Transverse colon (tissue), 4 donors: ENCODE measurements around the gene COL6A1.

Experiments used
- POLR2A ChIP-seq: fragments of 450-650 bp; IDR thresholded peaks from one replicate; pipeline ENCODE4 v1.6.1; 2016; ENCODE audit warnings: antibody characterized with exemption, mild to moderate bottlenecking, moderate library complexity
- POLR2AphosphoS5 ChIP-seq, 3 donors: sonication (generic); formaldehyde crosslinking; IDR thresholded peaks; one replicate each; pipeline ENCODE4 v1.6.1; 2016; ENCODE audit warnings: antibody characterized with exemption in 3 of 3
- TF ChIP-seq, protein P1 (sequence below), 5 experiments: fragments of 200-600 bp in 3 of 5; fragments of 450-650 bp in 2 of 5; sonication (generic) in 3 of 5; IDR thresholded peaks; 1 replicate in 2 of 5; 2 replicates in 3 of 5; pipeline ENCODE4 v1.5.1; 2016 to 2017; ENCODE audit warnings: antibody characterized with exemption in 5 of 5, inconsistent platforms in 3 of 5, mild to moderate bottlenecking in 2 of 5, moderate library complexity in 1 of 5

DNA sequence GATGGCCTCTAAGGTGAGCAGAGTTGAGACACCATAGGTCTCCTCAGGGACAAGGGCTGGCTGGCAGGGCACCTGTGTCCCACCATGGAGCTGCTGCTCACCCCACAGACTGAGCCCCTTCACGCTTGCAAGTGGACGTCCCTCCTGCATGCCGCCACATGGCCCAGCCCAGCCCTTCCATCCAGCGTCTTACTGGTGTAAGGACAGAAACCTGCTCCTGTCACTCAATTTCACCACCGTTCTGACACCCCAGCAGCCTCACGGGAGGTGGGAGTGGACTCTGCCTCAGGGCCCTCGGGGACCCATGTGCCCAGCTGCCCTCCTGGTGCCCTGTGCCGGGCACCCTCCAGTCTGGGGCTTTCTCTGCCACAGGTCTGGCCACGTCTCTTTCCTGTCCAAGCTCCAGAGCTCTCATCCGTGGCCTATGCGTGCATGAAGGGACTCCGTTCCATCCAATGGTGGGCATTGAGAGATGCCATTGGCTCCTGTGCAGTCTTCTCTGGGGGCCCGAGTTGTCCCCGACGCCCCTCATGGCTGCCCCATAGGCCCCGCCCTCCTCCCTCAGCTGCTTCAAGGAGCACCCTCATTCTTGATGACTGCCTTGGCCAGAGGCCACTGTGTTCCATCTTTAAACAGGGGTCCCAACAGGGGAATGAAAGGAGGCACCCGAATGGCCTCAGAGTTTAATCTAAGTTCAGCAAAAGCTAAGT is 42.6 kb upstream of the COL6A1 start:
- TF ChIP-seq, protein P1, sequence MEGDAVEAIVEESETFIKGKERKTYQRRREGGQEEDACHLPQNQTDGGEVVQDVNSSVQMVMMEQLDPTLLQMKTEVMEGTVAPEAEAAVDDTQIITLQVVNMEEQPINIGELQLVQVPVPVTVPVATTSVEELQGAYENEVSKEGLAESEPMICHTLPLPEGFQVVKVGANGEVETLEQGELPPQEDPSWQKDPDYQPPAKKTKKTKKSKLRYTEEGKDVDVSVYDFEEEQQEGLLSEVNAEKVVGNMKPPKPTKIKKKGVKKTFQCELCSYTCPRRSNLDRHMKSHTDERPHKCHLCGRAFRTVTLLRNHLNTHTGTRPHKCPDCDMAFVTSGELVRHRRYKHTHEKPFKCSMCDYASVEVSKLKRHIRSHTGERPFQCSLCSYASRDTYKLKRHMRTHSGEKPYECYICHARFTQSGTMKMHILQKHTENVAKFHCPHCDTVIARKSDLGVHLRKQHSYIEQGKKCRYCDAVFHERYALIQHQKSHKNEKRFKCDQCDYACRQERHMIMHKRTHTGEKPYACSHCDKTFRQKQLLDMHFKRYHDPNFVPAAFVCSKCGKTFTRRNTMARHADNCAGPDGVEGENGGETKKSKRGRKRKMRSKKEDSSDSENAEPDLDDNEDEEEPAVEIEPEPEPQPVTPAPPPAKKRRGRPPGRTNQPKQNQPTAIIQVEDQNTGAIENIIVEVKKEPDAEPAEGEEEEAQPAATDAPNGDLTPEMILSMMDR (IDR thresholded peaks at IDR 0.05): no peak
- TF ChIP-seq POLR2AphosphoS5 (IDR thresholded peaks at IDR 0.05) (no peak), POLR2A (no peak)
